Activated CD4-positive, alpha-beta memory T cell treated with anti-CD3 and anti-CD28 coated beads, Interleukin-2, amount 10 ng/mL, durations not matched to agents 7 days and 5 days (primary cell): ENCODE data around the gene ZNF837. TPM values are rescaled to one million over a fixed set of nuclear protein-coding genes. Genes with fewer than 3 reads are reported as not detected.
A peak's percentile ranks its signal among the peaks of the same experiment; 100 is the strongest.

Experiments
- CTCF ChIA-PET: fragments of 350-600 bp; sonication (Branson Sonifier 250); formaldehyde crosslinking; loops from one replicate; lab custom pipeline; 2021; ENCODE audit warnings: antibody characterized with exemption, inconsistent platforms; lab: Charles Lee
- POLR2A ChIA-PET: fragments of 350-600 bp; sonication (Branson Sonifier 250); formaldehyde crosslinking; loops from one replicate; lab custom pipeline; 2021; ENCODE audit warnings: antibody characterized with exemption; lab: Charles Lee
- DNase-seq: peaks from one replicate; pipeline ENCODE4 v3.0.0-alpha.2; 2020
- H3K27ac Mint-ChIP-seq: one replicate; pipeline ENCODE4 v1.8.0; 2021; ENCODE audit warnings: mild to moderate bottlenecking, mixed read lengths
- H3K27me3 Mint-ChIP-seq: one replicate; pipeline ENCODE4 v1.8.0; 2021; ENCODE audit warnings: mixed read lengths
- H3K36me3 Mint-ChIP-seq: one replicate; pipeline ENCODE4 v1.8.0; 2021; ENCODE audit warnings: low read depth, mixed read lengths
- H3K4me1 Mint-ChIP-seq: one replicate; pipeline ENCODE4 v1.8.0; 2021; ENCODE audit warnings: mixed read lengths
- H3K4me3 Mint-ChIP-seq: one replicate; pipeline ENCODE4 v1.8.0; 2021; ENCODE audit warnings: mild to moderate bottlenecking, mixed read lengths
- H3K9me3 Mint-ChIP-seq: one replicate; pipeline ENCODE4 v1.8.0; 2021; ENCODE audit warnings: mixed read lengths
- total RNA-seq, 2 experiments: library from RNA; stranded (reverse); gene quantifications; one replicate each; pipeline ENCODE4 v1.2.3, GENCODE V29; 2021

Gene ZNF837
- total RNA-seq, 2 experiments from 2014 or later = 1.7 TPM

DNA sequence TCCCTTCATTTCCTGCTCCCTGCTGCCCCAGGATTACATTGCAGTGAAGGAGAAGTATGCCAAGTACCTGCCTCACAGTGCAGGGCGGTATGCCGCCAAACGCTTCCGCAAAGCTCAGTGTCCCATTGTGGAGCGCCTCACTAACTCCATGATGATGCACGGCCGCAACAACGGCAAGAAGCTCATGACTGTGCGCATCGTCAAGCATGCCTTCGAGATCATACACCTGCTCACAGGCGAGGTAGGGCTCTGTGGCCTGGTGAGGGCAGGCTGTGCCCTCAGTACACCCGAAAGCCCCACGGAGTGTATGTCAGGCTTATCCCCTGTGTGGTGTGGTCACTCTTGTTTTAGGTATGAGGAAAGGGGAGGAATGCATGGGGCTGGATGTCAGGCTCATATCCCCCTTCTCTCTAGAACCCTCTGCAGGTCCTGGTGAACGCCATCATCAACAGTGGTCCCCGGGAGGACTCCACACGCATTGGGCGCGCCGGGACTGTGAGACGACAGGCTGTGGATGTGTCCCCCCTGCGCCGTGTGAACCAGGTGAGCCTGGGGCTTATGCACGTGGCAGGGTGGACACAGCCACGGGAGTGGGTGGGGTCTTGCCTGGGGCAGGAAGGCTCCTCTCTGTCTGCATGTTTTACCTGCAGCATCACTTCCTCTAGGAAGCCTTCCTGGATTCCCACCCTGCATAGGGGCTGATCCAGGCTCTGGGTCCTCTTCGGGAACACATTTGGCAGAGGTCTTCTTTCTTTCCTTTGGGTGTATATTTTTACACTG is 12.3 kb upstream of the ZNF837 start:
- no peak for DNase-seq
- no peaks in the 10 kb centered on the region for H3K9me3 Mint-ChIP-seq
- POLR2A ChIA-PET = no interaction called here
- H3K4me3 Mint-ChIP-seq = no peak overlapping the region
- peaks cover 58% of the 10 kb centered on the region for H3K36me3 Mint-ChIP-seq
- H3K4me1 Mint-ChIP-seq = peaks cover 39% of the 10 kb centered on the region
- H3K27me3 Mint-ChIP-seq = no peaks in the 10 kb centered on the region
- CTCF ChIA-PET = no interaction called here
- H3K27ac Mint-ChIP-seq = no peak overlapping the region

DNA sequence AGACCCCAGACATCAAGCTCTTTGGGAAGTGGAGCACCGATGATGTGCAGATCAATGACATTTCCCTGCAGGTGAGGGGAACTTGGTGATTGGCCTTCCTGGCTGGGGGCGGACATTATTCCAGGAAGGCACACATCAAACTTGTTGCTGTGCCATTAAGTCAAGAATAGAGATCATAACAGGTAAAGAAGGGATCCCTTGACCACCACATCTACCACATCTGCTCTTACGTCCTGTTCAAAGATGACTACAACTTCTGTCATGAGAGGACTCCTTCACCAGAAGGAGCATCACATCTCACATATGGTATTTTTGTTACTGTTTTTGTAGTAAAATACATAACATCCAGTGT is 7.3 kb upstream of the ZNF837 start:
- Mint-ChIP-seq H3K9me3 (no peaks in the 10 kb centered on the region), H3K4me1 (peaks cover 42% of the 10 kb centered on the region), H3K4me3 (peak overlapping the region; percentile 95), H3K36me3 (peaks cover 49% of the 10 kb centered on the region), H3K27me3 (no peaks in the 10 kb centered on the region), H3K27ac (peak overlapping the region; percentile 96)
- no peak for DNase-seq
- ChIA-PET POLR2A (interaction anchor here (1.9 to 2.9 kb wide), 4 partner anchors 10 to 205 kb away, joined by 8 to 15 read pairs (median 10); partner anchors contain the start of genes ZBTB45, ZNF274 and ZNF497), CTCF (interaction anchor here (1.6 kb wide), 1 partner anchor 25 kb away, joined by 3 read pairs; the partner anchor contains the start of gene ZNF497)

GRCh38 chr19:58387338-58388174 is 6.7 kb upstream of the ZNF837 start:
- ChIA-PET CTCF (interaction anchor here (1.6 kb wide), 1 partner anchor 25 kb away, joined by 3 read pairs; the partner anchor contains the start of gene ZNF497), POLR2A (interaction anchor here (0.6 to 2.9 kb wide), 9 partner anchors 8 to 204 kb away, joined by 3 to 15 read pairs (median 6); partner anchors contain the start of genes RNF225, ZBTB45, ZNF274 and ZNF324B)
- Mint-ChIP-seq H3K9me3 (no peaks in the 10 kb centered on the region), H3K27ac (peak overlapping the region; percentile 96), H3K4me3 (peak overlapping the region; percentile 95), H3K4me1 (peaks cover 42% of the 10 kb centered on the region), H3K36me3 (peaks cover 43% of the 10 kb centered on the region), H3K27me3 (no peaks in the 10 kb centered on the region)
- DNase-seq = no peak

DNA sequence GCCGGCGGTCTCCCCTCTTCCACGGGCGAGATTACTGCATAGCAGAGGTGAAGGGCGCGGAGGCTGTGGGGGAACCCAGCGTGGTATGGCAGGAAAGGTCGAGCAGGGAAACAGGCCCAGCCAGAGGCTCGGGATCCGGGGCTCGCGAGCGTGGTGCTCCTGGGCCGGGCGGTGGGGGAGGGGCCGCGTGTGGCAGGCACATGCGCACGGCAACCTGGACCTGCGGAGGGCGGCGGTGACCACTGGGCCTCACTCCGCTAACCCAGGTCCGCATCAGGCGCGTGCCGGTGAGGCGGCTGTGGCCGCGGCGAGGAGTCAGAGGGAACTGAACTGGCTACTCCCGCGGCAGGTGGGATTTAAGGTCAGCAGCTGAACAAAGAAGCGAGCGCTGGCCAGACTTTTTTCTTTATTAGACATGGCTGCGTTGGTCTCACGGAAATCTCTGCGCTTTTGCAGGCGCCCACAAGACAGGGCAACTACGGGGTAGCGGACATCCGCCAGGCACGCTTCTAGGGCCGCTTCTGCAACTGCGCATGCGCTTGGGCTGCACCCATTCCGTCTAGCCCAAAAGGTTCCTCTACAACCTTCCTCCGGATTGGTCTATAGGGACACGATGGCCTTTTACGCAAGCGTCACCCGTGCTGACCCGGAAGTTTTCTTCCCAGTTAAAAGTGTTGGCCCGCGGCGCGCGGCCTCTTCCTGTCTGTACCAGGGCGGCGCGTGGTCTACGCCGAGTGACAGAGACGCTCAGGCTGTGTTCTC is 5.9 kb upstream of the ZNF837 start, which contains the start of gene RPS5:
RPS5 (plus strand) TSS at position 694 of the 762 bp plus-strand sequence. CDS start 869 bp downstream, outside the sequence.
- Mint-ChIP-seq H3K4me3 (peak within 1 kb of the TSS; percentile 95), H3K36me3 (peaks cover 38% of the 10 kb centered on the region), H3K27me3 (no peaks in the 10 kb centered on the region), H3K4me1 (peaks cover 46% of the 10 kb centered on the region), H3K9me3 (no peaks in the 10 kb centered on the region), H3K27ac (peak within 1 kb of the TSS; percentile 96)
- POLR2A ChIA-PET = interaction anchor here (0.9 to 2.9 kb wide), 10 partner anchors 9 to 204 kb away, joined by 3 to 15 read pairs (median 6); partner anchors contain the start of genes CHMP2A, RNF225, ZBTB45 and ZNF274
- CTCF ChIA-PET = no interaction called here
- DNase-seq = peak; percentile 96

DNA sequence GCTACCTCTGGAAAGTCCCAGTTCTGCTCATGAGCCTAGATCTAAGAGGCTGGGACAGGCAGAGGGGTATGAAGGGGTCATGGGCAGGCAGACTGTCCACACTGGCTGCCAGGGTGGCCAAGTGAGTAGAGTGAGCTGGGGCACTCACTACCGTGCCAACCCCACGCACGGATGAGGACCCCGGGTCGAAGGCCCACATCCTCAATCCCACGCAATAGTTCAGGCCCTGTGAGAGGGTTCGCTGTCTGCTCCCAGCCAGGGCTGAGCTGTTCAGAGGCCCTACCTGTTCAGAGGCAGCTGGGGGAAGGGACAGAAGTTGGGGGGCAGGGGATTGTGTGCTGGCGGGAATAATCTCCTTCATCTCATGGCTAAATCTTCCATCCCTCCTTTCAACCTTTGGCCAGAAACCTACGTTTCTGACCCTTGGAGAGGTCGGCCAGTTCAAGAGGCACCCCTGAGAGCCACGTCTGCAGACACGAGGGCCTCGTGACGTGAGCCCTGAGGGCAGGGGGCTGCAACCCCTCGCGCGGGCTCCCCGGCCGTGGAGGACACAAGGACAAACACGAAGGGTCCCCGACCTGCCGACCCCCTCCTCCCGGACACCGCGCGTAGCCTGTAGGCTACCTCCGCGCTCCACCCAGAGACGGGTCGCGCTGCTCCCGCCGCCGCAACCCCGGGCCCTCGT is 5.2 kb upstream of the ZNF837 start:
- ChIA-PET POLR2A (interaction anchor here (0.7 to 2.9 kb wide), 10 partner anchors 10 to 169 kb away, joined by 3 to 15 read pairs (median 4); partner anchors contain the start of genes CHMP2A, RNF225, ZNF497 and ZNF584), CTCF (no interaction called here)
- Mint-ChIP-seq H3K4me3 (peak overlapping the region; percentile 95), H3K27ac (peak overlapping the region; percentile 96), H3K9me3 (no peaks in the 10 kb centered on the region), H3K4me1 (peaks cover 50% of the 10 kb centered on the region), H3K36me3 (peaks cover 36% of the 10 kb centered on the region), H3K27me3 (no peaks in the 10 kb centered on the region)
- DNase-seq = peak; percentile 28

- Mint-ChIP-seq H3K27me3 (no peaks in the 10 kb centered on the region), H3K36me3 (peaks cover 31% of the 10 kb centered on the region), H3K4me3 (peak overlapping the region; percentile 95), H3K27ac (peak overlapping the region; percentile 96), H3K4me1 (peaks cover 44% of the 10 kb centered on the region), H3K9me3 (no peaks in the 10 kb centered on the region)
- POLR2A ChIA-PET = interaction anchor here (0.7 to 2.9 kb wide), 4 partner anchors 22 to 80 kb away, joined by 3 to 15 read pairs (median 4); partner anchors contain the start of genes ZNF497 and ZNF584
- DNase-seq = no peak
- CTCF ChIA-PET = no interaction called here
Measured at GRCh38 chr19:58385313-58385890, 4.6 kb upstream of the ZNF837 start.

DNA sequence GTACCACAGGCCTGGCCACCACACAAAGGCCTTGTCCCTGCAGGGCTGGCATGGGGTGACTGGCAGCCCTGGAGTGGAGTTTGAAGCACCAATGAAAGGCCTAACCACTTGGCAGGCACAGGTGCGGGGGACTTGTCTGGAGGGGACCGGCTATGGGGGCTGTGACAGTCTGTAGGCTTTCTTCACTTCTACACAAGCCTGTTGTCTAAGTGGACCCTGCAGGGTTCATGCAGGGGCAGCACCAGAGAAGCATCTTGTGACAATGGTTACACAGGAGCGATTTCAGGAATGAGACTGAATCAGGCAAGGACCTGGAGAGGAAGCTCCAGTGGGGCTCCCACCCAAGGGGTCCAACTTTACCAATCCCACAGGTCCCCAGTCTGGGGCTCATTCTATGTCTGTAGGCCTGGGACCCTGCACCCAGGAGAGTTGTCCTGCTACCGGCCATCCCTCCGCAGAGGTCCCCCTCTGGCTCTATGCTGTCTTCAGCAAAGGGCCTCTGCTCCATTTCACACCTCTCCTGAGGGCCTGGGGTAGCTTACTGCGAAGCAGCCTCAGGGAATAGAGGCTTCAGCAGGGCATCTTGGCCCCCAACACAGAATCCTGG is 2.3 kb upstream of the ZNF837 start:
- H3K27ac Mint-ChIP-seq = no peak overlapping the region
- peak overlapping the region; percentile 44 for H3K4me3 Mint-ChIP-seq

GRCh38 chr19:58381460-58382212 is 806 bp upstream of the ZNF837 start:
- ChIA-PET POLR2A (interaction anchor here (1.0 to 1.4 kb wide), 5 partner anchors 19 to 199 kb away, joined by 3 to 9 read pairs (median 4); partner anchors contain the start of genes ZBTB45, ZNF274, ZNF497 and ZSCAN22), CTCF (interaction anchor here (0.9 to 1.5 kb wide), 3 partner anchors 27 to 139 kb away, joined by 3 to 4 read pairs (median 3); partner anchors contain the start of genes ZBTB45 and ZNF584)
- H3K27ac Mint-ChIP-seq = peak overlapping the region; percentile 84

More for the DNA sequence above, 2.3 kb upstream of the ZNF837 start:
- ChIA-PET POLR2A (interaction anchor here (1.6 kb wide), 1 partner anchor 106 kb away, joined by 3 read pairs; no protein-coding TSS in a partner anchor), CTCF (no interaction called here)
- H3K9me3 Mint-ChIP-seq = no peaks in the 10 kb centered on the region
- H3K27me3 Mint-ChIP-seq = no peaks in the 10 kb centered on the region
- H3K4me1 Mint-ChIP-seq = peaks cover 43% of the 10 kb centered on the region
- DNase-seq = no peak
- H3K36me3 Mint-ChIP-seq = peaks cover 13% of the 10 kb centered on the region

GRCh38 chr19:58380037-58380661 is 681 bp downstream of the ZNF837 start:
- ChIA-PET CTCF (interaction anchor here (0.9 to 1.2 kb wide), 2 partner anchors 18 to 134 kb away, joined by 3 to 5 read pairs; partner anchors contain the start of gene ZNF497), POLR2A (interaction anchor here (0.8 to 1.4 kb wide), 6 partner anchors 10 to 197 kb away, joined by 3 to 6 read pairs (median 4); partner anchors contain the start of genes ZNF274, ZNF497, ZNF544 and ZSCAN22)
- no peaks in the 10 kb centered on the region for H3K27me3 Mint-ChIP-seq
- peak overlapping the region; percentile 84 for H3K27ac Mint-ChIP-seq
- peak overlapping the region; percentile 84 for H3K4me3 Mint-ChIP-seq
- H3K4me1 Mint-ChIP-seq = peaks cover 27% of the 10 kb centered on the region
- no peaks in the 10 kb centered on the region for H3K36me3 Mint-ChIP-seq
- H3K9me3 Mint-ChIP-seq = no peaks in the 10 kb centered on the region
- no peak for DNase-seq

More at GRCh38 chr19:58381460-58382212, 806 bp upstream of the ZNF837 start:
- H3K9me3 Mint-ChIP-seq = no peaks in the 10 kb centered on the region
- H3K4me3 Mint-ChIP-seq = peak overlapping the region; percentile 84
- H3K36me3 Mint-ChIP-seq = no peaks in the 10 kb centered on the region
- no peaks in the 10 kb centered on the region for H3K27me3 Mint-ChIP-seq
- no peak for DNase-seq
- H3K4me1 Mint-ChIP-seq = peaks cover 36% of the 10 kb centered on the region

GRCh38 chr19:58379246-58379645 is 1.6 kb downstream of the ZNF837 start:
- peak overlapping the region; percentile 84 for H3K27ac Mint-ChIP-seq
- no peaks in the 10 kb centered on the region for H3K27me3 Mint-ChIP-seq
- CTCF ChIA-PET = interaction anchor here (0.9 to 1.2 kb wide), 2 partner anchors 17 to 135 kb away, joined by 3 to 5 read pairs; partner anchors contain the start of gene ZNF497
- POLR2A ChIA-PET = interaction anchor here (0.8 to 1.4 kb wide), 4 partner anchors 9 to 196 kb away, joined by 3 to 6 read pairs (median 4); partner anchors contain the start of genes ZNF274 and ZSCAN22
- H3K36me3 Mint-ChIP-seq = no peaks in the 10 kb centered on the region
- H3K4me1 Mint-ChIP-seq = peaks cover 27% of the 10 kb centered on the region
- H3K4me3 Mint-ChIP-seq = peak overlapping the region; percentile 84
- no peaks in the 10 kb centered on the region for H3K9me3 Mint-ChIP-seq
- DNase-seq = no peak
